HEK293 (cell line): ENCODE data around the gene RTL5.

ENCODE experiments used
- ZFP3 ChIP-seq: fragments of 450-650 bp; formaldehyde crosslinking; IDR thresholded peaks from 2 replicates; pipeline ENCODE4 v1.5.1; 2016; ENCODE audit warnings: low read depth, missing biosample characterization, missing genetic modification characterization
- ZNF23 ChIP-seq: fragments of 450-650 bp; formaldehyde crosslinking; IDR thresholded peaks from 2 replicates; pipeline ENCODE4 v1.5.1; 2016; ENCODE audit warnings: missing biosample characterization, missing genetic modification characterization, borderline replicate concordance
- ZNF24 ChIP-seq: fragments of 450-650 bp; formaldehyde crosslinking; IDR thresholded peaks from 2 replicates; pipeline ENCODE4 v1.5.1; 2016; ENCODE audit warnings: missing biosample characterization, missing genetic modification characterization
- TF ChIP-seq, protein P1 (sequence below): fragments of 450-650 bp; formaldehyde crosslinking; IDR thresholded peaks from 2 replicates; pipeline ENCODE4 v1.5.1; 2016; ENCODE audit warnings: missing biosample characterization, missing genetic modification characterization

DNA sequence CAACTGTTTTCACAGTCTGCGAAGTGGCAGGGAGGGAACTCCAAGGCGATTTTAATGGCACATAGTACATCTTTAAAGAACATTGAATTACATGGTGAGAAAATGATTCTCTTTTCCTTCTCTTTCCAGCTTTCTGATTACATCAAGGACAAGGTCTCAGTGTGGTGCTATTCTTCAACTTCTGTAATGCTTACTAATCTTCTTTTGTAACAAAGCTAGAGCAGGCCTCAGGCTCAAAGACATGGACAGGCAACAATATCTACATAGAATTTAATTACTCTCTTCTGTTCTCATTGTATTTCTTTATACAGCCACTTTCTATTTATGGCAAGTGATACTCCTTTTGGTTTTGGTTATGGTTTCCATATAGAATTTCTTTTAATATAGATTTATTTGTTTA is 48.4 kb downstream of the RTL5 start:
- TF ChIP-seq, protein P1, sequence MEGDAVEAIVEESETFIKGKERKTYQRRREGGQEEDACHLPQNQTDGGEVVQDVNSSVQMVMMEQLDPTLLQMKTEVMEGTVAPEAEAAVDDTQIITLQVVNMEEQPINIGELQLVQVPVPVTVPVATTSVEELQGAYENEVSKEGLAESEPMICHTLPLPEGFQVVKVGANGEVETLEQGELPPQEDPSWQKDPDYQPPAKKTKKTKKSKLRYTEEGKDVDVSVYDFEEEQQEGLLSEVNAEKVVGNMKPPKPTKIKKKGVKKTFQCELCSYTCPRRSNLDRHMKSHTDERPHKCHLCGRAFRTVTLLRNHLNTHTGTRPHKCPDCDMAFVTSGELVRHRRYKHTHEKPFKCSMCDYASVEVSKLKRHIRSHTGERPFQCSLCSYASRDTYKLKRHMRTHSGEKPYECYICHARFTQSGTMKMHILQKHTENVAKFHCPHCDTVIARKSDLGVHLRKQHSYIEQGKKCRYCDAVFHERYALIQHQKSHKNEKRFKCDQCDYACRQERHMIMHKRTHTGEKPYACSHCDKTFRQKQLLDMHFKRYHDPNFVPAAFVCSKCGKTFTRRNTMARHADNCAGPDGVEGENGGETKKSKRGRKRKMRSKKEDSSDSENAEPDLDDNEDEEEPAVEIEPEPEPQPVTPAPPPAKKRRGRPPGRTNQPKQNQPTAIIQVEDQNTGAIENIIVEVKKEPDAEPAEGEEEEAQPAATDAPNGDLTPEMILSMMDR: no peak
- TF ChIP-seq ZNF24 (tag by site-specific recombination) (no peak), ZNF23 (tag by site-specific recombination) (no peak), ZFP3 (no peak)
